Activated CD8-positive, alpha-beta memory T cell treated with anti-CD3 and anti-CD28 coated beads for 48 hours (primary cell): ENCODE measurements around the gene GPN3.
"Not testable (repeated sequence)": the region's sequence is repeated elsewhere in the genome, so short reads cannot be mapped to it uniquely, and the experiment has no call there.

Source experiments
- DNase-seq, 3 experiments: peaks; one replicate each; pipeline ENCODE4 v3.0.0-alpha.2; 2020; ENCODE audit warnings: low read depth in 2 of 3, low spot score in 2 of 3

GPN3 gene

DNA sequence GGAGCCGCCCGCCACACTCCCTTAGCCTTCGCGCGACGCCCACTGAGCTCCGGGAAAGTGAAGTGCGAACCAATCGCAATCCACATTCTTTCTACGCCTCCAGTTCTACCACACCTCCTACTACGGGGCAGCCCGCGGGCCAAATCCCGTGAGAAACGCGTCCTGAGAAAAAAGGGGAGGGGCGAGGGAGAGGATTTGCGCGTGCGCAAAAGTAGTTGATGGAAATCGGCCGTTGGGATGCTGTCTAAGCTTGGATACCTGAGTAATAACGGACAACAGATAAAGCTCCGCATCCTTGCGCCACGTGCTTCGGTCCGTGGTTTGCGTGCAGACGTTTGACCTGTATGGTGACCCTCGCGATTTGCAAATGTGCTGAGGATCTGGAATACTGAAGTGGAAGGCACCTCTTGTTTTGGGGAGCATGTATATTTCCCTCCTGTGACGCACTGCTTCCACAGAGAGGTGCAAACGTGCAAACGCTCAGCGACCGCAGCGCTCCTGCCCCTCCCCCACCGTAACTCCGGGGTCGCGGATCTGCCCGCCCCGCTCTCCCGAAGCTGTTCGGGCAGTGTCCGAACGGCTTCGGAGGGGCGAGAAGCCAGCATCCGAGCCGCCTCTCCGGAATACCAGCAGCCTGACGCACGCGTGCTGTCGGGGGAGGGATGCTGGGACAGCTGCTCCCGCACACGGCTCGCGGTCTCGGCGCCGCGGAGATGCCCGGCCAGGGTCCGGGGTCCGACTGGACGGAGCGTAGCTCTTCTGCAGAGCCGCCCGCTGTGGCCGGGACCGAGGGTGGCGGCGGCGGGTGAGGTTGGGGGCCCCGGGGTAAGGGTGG is at the start of gene GPN3, which contains the start of gene FAM216A:
Gene GPN3, minus strand, starts transcription at position 44 of the 835 bp plus-strand sequence. CDS start 54 bp downstream, outside the sequence.
Gene FAM216A, plus strand, starts transcription at position 632 of the 835 bp plus-strand sequence. Its CDS starts 31 bp downstream, at position 663.
- peak; percentile 85 to 87 (median 86) for DNase-seq

DNA sequence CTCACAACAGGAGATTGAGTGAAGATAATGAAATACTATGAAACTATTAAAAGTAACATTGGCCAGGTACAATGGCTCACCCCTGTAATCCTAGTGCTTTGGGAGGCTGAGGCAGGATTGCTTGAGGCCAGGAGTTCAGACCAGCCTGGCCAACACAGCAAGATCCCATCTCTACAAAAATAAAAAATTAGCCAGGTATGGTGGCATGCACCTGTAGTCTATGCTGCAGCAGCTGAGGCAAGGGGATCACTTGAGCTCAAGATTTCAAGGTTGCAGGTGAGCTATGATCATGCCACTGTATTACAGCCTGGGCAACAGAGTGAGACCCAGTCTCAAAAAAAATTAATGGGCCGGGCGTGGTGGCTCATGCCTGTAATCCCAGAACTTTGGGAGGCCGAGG is 48.9 kb upstream of the GPN3 start:
- DNase-seq = no peak

DNA sequence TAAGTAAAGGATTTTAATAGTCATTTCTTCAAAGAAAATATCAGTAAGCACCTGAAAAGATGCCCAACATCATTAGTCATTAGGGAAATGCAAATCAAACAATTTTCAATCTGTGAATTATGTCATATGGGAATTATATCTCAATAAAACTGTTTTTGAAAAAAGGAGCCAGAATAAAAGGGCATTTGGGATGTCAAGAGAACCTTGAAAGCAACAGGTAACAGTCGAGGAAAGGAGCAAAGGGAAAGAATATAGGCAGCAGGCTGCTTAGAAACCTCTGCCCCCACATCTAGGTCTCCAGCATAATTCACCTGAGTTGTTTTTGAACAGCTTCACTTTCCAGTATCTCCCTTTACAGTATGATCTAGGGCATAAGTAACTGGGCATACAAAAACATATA is 46.3 kb upstream of the GPN3 start:
- no peak for DNase-seq

DNA sequence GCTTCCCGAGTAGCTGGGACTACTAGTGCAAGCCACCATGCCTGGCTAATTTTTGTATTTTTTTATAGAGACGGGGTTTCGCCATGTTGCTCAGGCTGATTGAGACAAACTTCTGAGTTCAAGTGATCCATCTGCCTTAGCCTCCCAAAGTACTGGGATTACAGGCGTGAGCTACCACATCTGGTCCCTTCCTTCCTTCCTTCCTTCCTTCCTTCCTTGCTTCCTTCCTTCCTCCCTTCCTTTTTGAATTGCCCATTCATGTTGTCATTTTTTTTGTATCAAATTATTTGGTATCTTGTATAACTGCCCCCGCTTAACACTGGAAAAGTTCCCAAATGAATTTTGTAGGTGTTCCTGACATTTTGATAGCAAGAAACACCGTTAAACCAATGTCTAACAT is 45.8 kb upstream of the GPN3 start:
- DNase-seq = no peak

DNA sequence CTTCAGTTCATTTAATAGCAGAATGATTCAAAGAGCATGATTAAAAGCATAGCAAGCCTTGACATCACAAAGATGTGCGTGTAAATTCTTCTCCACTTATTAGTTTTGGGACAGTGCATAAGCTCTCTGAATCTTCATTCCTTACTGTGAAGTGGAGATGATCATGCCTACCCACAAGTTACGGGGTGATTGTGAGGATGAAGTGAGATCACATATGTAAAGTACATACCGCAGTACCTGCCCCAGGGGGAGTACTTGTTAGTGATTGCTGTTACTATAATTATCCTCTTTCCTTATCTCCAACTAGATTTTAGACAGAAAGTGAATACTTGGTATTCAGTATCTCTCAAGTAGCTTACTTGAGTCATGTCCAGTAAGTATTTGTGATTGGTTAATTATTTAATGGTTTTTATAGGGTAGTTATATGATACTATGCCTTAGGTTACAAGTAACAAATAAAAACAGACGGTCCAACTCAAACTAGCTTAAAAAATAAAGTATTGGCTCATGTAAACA is 40.1 kb upstream of the GPN3 start:
- DNase-seq = no peak

DNA sequence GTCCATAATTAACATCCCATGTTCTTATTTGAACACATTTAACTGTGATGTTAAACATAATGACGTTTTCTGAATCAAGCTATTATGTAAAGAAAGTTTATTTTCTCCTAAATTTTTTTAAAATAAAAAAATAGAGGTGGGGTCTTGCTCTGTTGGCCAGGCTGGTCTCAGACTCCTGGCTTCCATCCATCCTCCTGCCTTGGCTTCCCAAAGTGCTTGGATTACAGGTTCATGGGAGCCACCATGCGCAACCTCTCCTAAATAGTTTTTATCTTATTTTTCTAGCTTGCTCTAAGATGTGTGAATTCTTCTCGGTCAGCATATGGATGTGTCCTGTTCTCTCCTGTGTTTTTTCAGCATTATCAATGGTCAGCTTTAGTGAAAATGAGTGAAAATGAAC is 37.3 kb upstream of the GPN3 start:
- no peak for DNase-seq

DNA sequence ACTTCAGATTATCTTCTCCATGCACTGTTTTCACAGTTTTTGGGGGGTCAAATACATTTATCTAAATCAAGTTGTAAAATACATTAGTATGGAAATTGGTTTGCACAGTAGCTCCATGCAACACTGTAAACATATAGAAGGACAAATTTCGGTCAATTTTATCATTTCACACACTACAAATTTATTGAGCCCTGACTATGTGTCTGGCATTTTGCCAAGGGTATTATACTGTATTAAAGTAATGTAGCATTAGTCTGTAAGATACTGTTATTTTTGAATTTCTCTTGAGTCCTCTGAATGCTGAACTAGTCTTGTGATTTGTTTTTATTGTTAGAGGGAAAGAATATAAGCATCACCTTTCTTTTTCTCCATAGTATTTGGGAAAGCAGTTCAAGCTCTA is 35.4 kb upstream of the GPN3 start:
- DNase-seq = no peak

DNA sequence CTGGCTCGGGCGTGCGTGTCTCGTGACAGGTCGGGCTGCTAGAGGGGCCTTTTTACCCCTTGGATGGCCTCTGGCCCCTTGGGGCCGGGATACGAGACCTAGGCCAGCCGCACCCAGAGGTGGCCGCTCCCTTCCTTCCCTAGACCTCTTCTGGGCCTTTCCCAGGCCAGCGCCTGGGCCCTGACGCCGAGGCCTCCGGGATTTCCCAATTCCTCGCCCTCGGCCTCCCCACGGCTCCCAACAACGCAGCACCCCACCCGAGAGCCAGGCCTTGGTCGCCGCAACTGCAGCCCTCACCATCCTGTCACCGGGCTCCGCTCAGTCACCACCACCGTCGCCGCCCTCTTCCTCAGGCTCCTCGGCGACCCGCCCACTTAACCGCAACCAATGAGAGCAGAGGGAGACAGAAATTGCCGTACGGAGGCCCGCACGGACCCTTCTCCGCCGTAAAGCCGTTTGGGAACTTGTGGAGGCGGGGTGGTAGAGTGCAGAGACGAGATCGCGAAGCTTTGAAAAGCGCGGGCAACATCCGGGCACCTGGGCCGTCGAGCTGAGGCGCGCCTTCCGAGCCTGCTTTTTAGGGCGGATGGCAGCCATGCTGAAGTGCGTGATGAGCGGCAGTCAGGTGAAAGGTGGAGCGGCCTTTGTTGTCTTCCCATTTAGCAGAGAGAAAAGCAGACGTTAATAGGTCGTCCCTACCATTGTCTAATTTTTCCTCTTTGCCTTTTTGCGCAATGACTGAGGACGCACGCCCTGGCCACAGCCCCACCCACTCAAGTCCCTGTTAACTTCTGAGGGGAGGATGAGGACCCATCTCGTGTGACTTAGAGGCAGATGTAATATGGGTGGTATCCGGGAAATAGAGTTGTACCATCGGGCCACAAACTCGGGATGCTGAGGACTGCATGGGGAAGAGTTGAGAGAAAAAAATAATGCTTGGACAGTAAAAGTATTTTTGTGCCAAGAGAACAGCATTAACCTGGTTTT is 34.0 kb upstream of the GPN3 start, which contains the start of the genes RAD9B and VPS29:
Gene RAD9B, plus strand, starts transcription at position 580 of the 987 bp plus-strand sequence. Its CDS starts 7 bp downstream, at position 587.
Gene VPS29, minus strand, starts transcription at position 360 of the 987 bp plus-strand sequence. Its CDS starts 60 bp downstream, at position 300.
- peak; percentile 92 to 96 (median 94) for DNase-seq

DNA sequence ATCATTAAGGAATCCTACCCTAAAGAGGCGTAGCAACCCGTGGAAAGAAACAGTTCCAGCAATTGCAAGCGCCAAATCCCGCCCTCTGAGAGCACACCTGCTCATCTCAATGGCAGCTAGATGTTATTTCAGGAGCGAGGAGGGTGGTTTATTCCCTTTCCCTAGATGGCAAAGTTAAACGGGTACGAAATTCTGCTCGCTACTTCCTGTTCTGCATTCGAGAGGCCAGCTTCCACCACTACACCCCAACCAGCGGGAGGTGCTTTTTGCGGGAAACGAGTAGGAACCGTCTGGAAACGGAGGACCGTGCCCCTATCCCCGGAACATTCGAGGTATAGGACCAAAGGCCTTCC is 33.3 kb upstream of the GPN3 start:
- peak in 1 of 3 experiments; percentile 29 for DNase-seq

DNA sequence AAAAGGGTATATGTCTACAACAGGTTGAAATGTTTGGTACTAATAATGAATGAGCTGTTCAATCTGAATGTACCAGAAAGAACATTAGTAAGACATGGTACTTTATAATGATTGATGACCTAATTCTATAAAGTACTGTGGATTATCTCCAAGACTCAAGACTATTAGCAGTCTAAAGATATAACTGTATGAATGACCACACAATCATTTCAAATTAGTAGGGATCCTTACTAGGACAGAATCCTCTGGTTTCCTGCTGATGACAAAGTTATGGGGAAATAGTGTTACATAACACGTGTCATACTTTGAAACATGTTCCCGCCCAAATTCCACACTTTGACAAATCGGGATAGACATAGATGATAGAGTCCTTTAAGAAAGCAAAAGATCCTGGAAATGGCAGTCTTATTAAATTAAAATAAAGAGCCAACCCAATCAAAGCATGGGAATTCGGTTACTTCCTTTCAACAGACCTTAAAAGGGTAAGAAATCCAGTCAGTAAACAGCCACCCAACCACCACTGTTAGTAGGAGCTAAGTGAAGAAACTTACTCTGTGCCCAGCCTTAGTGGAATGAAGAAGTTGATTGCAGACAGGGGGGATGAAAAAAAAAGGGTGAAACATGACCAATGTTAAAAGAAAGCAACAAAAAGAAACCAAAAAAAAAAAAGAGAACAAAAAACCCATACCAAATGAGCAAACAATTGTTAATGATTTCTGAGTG is 31.1 kb upstream of the GPN3 start:
- DNase-seq = no peak

DNA sequence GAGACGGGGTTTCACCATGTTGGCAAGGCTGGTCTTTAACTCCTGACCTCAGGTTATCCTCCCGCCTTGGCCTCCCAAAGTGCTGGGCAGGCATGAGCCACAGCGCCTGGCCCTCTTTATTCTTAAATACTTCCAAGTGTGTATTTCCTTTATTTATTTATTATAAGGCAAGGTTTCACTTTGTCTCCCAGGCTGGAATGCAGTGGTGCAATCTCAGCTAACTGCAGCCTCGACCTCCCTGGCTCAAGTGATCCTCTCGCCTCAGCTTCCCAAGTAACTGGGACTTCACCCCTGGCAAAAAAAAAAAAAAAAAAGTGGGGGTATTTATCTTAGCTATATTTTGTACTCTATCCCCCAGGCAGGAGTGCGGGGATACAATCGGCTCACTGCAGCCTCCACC is 7.4 kb upstream of the GPN3 start:
- DNase-seq = no peak

DNA sequence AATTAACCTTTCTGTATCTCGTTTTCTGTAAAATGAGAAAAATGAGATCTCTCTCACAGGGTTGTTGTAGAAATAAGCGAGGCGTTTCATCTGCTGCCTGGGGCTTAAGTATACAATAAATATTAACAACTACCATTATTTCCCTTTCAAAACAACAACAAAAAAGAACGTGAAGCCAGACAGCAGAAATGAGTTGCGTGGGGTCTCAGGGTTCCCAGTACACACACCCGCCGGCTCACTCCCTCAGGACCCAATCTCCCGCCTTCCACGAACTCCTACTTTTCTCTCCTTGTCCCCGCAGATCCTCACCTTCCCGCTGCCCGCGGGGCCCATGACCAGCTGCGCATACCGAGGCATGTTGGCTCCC is 227 bp downstream of the GPN3 start:
- no peak for DNase-seq

DNA sequence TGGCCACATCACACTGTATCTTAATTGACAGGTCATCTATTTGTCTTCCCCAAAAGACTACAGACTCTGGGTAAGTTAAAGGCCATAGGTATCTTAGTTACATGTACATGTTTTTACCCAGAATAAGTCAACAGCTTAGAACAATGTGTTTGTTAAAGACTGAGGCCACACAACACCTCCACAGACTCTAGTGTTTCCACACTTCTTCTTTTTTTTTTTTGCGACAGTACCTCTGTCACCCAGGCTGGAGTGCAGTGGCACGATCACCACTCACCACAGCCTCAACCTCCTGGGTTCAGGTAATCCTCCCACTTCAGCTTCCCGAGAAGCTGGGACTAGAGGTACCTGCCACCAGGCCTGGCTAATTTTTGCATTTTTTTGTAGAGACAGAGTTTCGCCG is 1.3 kb downstream of the GPN3 start:
- no peak for DNase-seq

DNA sequence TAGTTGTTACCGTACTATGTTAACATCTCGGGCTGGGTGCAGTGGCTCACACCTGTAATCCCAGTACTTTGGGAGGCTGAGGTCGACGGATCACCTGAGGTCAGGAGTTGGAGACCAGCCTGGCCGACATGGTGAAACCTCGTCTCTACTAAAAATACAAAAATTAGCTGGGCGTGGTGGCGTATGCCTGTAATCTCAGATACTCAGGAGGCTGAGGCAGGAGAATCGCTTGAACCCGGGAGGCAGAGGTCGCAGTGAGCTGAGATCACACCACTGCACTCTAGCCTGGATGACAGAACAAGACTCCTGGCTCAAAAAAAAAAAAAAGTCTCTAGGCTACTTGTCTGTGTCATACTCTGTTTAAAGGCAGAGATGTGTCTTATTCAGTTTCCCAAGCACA is 2.3 kb downstream of the GPN3 start:
- not testable (repeated sequence) for DNase-seq

DNA sequence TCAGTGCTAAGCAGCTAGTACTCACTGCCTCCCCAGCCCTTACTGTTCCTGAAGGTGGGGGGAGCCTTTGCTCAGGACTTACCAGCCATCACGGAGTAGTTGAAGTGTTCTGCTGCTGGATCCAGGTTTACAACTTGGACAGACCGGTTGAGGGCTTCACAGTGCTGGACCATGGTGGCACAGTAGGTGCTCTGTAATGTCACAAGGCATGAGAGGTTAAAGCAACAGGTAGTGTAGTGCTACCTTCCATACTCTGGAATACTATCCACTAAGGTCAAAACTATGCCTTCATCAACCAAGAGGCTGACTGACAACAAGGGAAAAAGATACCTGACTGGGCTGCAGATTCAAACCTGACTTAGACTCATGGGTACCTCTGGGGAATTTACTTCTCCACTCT is 3.0 kb downstream of the GPN3 start:
- DNase-seq = no peak

DNA sequence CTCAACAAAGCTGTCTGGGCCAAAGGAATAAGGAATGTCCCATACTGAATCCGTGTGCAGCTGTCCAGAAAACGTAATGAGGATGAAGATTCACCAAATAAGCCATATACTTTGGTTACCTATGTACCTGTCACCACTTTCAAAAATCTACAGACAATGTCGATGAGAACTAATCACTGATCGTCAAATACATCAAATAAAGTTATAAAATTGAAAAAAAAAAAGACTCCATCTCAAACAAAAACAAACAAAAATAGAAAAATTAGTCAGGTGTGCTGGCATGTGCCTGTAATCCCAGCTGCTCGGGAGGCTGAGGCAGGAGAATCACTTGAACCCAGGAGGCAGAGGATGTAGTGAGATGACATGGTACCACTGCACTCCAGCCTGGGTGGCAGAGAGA is 6.9 kb downstream of the GPN3 start:
- DNase-seq = not testable (repeated sequence)

DNA sequence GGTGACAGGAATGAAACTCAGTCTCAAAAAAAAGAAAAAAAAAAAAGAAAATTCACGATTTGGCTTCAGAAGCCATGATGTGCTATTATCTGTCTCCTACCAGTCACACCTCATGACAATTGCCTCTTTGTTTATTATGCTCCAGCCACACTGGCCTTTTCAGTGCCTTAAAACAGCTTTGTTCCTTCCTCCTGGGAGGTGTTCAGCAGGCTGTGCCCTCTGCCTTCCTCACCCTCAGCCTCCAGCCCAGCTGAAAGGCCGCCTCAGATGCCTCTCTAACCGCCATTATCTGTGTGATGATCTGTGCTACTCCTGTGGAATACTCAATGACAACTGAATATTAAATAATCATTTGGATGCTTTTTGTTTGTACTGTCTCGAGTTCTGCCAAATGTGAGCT is 9.3 kb downstream of the GPN3 start:
- DNase-seq = no peak

DNA sequence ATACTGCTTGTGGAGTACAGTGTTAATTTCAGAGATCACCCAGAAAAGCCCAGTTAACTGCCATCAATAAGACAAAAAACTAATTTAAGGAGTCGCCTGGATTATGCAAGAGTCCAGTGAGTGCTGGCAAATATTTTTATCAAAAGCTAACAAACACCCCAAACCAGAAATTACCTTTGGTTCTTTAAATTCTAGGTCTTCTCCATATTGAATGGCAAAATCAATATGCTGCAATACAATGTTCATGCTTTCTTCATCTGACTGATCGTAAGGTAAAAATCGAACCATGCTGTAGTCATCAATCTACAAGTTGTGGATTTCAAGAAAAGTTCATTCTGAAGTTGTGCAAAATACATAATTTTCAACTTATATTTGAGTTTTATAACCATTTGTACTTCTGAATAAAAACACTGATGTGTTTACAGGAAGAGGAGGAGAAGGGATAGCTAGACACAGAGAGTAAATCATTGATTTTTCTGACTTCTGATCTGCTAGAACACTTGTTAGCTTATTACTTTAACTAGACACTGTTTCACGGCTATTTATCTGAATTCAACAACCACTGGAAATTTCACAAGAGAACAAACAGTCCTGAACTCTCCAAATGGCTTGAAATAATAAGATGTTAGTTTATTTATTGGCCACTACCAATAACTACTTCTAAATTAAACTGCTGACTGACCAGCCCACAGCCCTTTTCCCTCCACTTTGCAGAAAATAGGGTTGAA is 14.3 kb downstream of the GPN3 start:
- DNase-seq = no peak

DNA sequence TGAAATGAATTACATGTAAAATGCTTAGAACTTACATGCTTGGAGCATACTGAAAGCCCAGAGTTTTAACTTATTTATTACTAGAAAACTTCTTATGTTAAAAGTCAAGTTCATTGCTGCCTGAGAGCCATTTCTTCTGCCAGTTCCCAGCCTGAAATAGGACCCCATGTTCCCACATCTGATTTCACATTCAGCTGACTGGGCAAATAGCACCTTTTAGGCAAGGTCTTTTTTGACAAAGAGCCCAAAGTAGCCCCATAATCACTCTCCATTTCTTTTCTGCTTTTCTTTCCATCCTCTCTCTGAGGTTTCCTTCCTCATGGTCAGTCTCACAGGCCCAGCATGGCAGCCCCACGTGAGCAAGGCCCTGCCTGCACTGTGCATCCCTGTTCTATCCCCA is 16.8 kb downstream of the GPN3 start:
- no peak for DNase-seq
